ENCODE results near the gene PLSCR4. TPM values are rescaled to one million over a fixed set of nuclear protein-coding genes. Genes with fewer than 3 reads are reported as not detected.
"Not testable (repeated sequence)": the region's sequence is repeated elsewhere in the genome, so short reads cannot be mapped to it uniquely, and the experiment has no call there.

PLSCR4 gene
- polyA plus RNA-seq, 2 donors: 3.3 to 6.1 TPM

GRCh38 chr3:146273721-146274407 lies 23.0 kb upstream of the PLSCR4 start:
- H3K4me1 ChIP-seq (ENCODE audit: control insufficient read depth in 2 of 2, insufficient read depth in 2 of 2, low read length in 1 of 2): no peaks in the 10 kb centered on the region
- no peak overlapping the region for H3K4me3 ChIP-seq (ENCODE audit: low read depth in 1 of 2, low read length in 2 of 2)
- no peaks in the 10 kb centered on the region for H3K27me3 ChIP-seq (ENCODE audit: control insufficient read depth in 1 of 2, insufficient read depth in 2 of 2, low read length in 2 of 2)
- no peaks in the 10 kb centered on the region for H3K36me3 ChIP-seq (ENCODE audit: control insufficient read depth in 2 of 2, insufficient read depth in 2 of 2, low read length in 1 of 2)
- 93 to 96% methylated on average over 6 of the region's 6 CpGs for WGBS, 2 donors
- no peak overlapping the region for H3K27ac ChIP-seq (ENCODE audit: low read depth in 2 of 2, low read length in 1 of 2)
- H3K9me3 ChIP-seq (ENCODE audit: control insufficient read depth in 2 of 2, insufficient read depth in 1 of 2, low read depth in 1 of 2, low read length in 1 of 2): no peaks in the 10 kb centered on the region

GRCh38 chr3:146271180-146271579 lies 20.3 kb upstream of the PLSCR4 start:
- Histone ChIP-seq H3K36me3 (ENCODE audit: control insufficient read depth in 2 of 2, insufficient read depth in 2 of 2, low read length in 1 of 2) (no peaks in the 10 kb centered on the region), H3K4me1 (ENCODE audit: control insufficient read depth in 2 of 2, insufficient read depth in 2 of 2, low read length in 1 of 2) (no peaks in the 10 kb centered on the region), H3K9me3 (ENCODE audit: control insufficient read depth in 2 of 2, insufficient read depth in 1 of 2, low read depth in 1 of 2, low read length in 1 of 2) (no peaks in the 10 kb centered on the region), H3K27ac (ENCODE audit: low read depth in 2 of 2, low read length in 1 of 2) (no peak overlapping the region), H3K4me3 (ENCODE audit: low read depth in 1 of 2, low read length in 2 of 2) (no peak overlapping the region), H3K27me3 (ENCODE audit: control insufficient read depth in 1 of 2, insufficient read depth in 2 of 2, low read length in 2 of 2) (no peaks in the 10 kb centered on the region)

- 85 to 88% methylated on average over 4 of the region's 4 CpGs for WGBS, 2 donors
- no peak overlapping the region for H3K4me3 ChIP-seq (ENCODE audit: low read depth in 1 of 2, low read length in 2 of 2)
- H3K4me1 ChIP-seq (ENCODE audit: control insufficient read depth in 2 of 2, insufficient read depth in 2 of 2, low read length in 1 of 2): no peaks in the 10 kb centered on the region
- H3K9me3 ChIP-seq (ENCODE audit: control insufficient read depth in 2 of 2, insufficient read depth in 1 of 2, low read depth in 1 of 2, low read length in 1 of 2): no peaks in the 10 kb centered on the region
- no peak overlapping the region for H3K27ac ChIP-seq (ENCODE audit: low read depth in 2 of 2, low read length in 1 of 2)
- H3K36me3 ChIP-seq (ENCODE audit: control insufficient read depth in 2 of 2, insufficient read depth in 2 of 2, low read length in 1 of 2): no peaks in the 10 kb centered on the region
- no peaks in the 10 kb centered on the region for H3K27me3 ChIP-seq (ENCODE audit: control insufficient read depth in 1 of 2, insufficient read depth in 2 of 2, low read length in 2 of 2)
Observed at GRCh38 chr3:146269271-146269670, 18.4 kb upstream of the PLSCR4 start.

- H3K36me3 ChIP-seq (ENCODE audit: control insufficient read depth in 2 of 2, insufficient read depth in 2 of 2, low read length in 1 of 2): no peaks in the 10 kb centered on the region
- whole genome bisulfite sequencing, 2 donors: 87% methylated on average over 6 of the region's 6 CpGs
Observed at GRCh38 chr3:146268535-146269219, 17.8 kb upstream of the PLSCR4 start.

GRCh38 chr3:146265720-146266119 lies 14.8 kb upstream of the PLSCR4 start:
- Histone ChIP-seq H3K36me3 (ENCODE audit: control insufficient read depth in 2 of 2, insufficient read depth in 2 of 2, low read length in 1 of 2) (no peaks in the 10 kb centered on the region), H3K4me1 (ENCODE audit: control insufficient read depth in 2 of 2, insufficient read depth in 2 of 2, low read length in 1 of 2) (no peaks in the 10 kb centered on the region), H3K27ac (ENCODE audit: low read depth in 2 of 2, low read length in 1 of 2) (no peak overlapping the region), H3K9me3 (ENCODE audit: control insufficient read depth in 2 of 2, insufficient read depth in 1 of 2, low read depth in 1 of 2, low read length in 1 of 2) (no peaks in the 10 kb centered on the region), H3K4me3 (ENCODE audit: low read depth in 1 of 2, low read length in 2 of 2) (no peak overlapping the region), H3K27me3 (ENCODE audit: control insufficient read depth in 1 of 2, insufficient read depth in 2 of 2, low read length in 2 of 2) (no peaks in the 10 kb centered on the region)
- 76% methylated on average over 1 of the region's 1 CpG for WGBS, 2 donors

More at GRCh38 chr3:146268535-146269219, 17.8 kb upstream of the PLSCR4 start:
- H3K9me3 ChIP-seq (ENCODE audit: control insufficient read depth in 2 of 2, insufficient read depth in 1 of 2, low read depth in 1 of 2, low read length in 1 of 2): no peaks in the 10 kb centered on the region
- H3K27me3 ChIP-seq (ENCODE audit: control insufficient read depth in 1 of 2, insufficient read depth in 2 of 2, low read length in 2 of 2): no peaks in the 10 kb centered on the region
- no peak overlapping the region for H3K4me3 ChIP-seq (ENCODE audit: low read depth in 1 of 2, low read length in 2 of 2)
- H3K4me1 ChIP-seq (ENCODE audit: control insufficient read depth in 2 of 2, insufficient read depth in 2 of 2, low read length in 1 of 2): no peaks in the 10 kb centered on the region
- H3K27ac ChIP-seq (ENCODE audit: low read depth in 2 of 2, low read length in 1 of 2): no peak overlapping the region

GRCh38 chr3:146262371-146263110 lies 11.6 kb upstream of the PLSCR4 start:
- 75 to 78% methylated on average over 2 of the region's 2 CpGs for WGBS, 2 donors
- Histone ChIP-seq H3K9me3 (ENCODE audit: control insufficient read depth in 2 of 2, insufficient read depth in 1 of 2, low read depth in 1 of 2, low read length in 1 of 2) (no peaks in the 10 kb centered on the region), H3K27me3 (ENCODE audit: control insufficient read depth in 1 of 2, insufficient read depth in 2 of 2, low read length in 2 of 2) (no peaks in the 10 kb centered on the region), H3K27ac (ENCODE audit: low read depth in 2 of 2, low read length in 1 of 2) (no peak overlapping the region), H3K4me3 (ENCODE audit: low read depth in 1 of 2, low read length in 2 of 2) (no peak overlapping the region), H3K4me1 (ENCODE audit: control insufficient read depth in 2 of 2, insufficient read depth in 2 of 2, low read length in 1 of 2) (no peaks in the 10 kb centered on the region), H3K36me3 (ENCODE audit: control insufficient read depth in 2 of 2, insufficient read depth in 2 of 2, low read length in 1 of 2) (no peaks in the 10 kb centered on the region)

- Histone ChIP-seq H3K36me3 (ENCODE audit: control insufficient read depth in 2 of 2, insufficient read depth in 2 of 2, low read length in 1 of 2) (no peaks in the 10 kb centered on the region), H3K4me1 (ENCODE audit: control insufficient read depth in 2 of 2, insufficient read depth in 2 of 2, low read length in 1 of 2) (no peaks in the 10 kb centered on the region), H3K27ac (ENCODE audit: low read depth in 2 of 2, low read length in 1 of 2) (no peak overlapping the region), H3K9me3 (ENCODE audit: control insufficient read depth in 2 of 2, insufficient read depth in 1 of 2, low read depth in 1 of 2, low read length in 1 of 2) (no peaks in the 10 kb centered on the region), H3K27me3 (ENCODE audit: control insufficient read depth in 1 of 2, insufficient read depth in 2 of 2, low read length in 2 of 2) (no peaks in the 10 kb centered on the region), H3K4me3 (ENCODE audit: low read depth in 1 of 2, low read length in 2 of 2) (no peak overlapping the region)
- 89 to 92% methylated on average over 5 of the region's 5 CpGs for WGBS, 2 donors
Observed at GRCh38 chr3:146259880-146260589, 9.1 kb upstream of the PLSCR4 start.

- H3K9me3 ChIP-seq (ENCODE audit: control insufficient read depth in 2 of 2, insufficient read depth in 1 of 2, low read depth in 1 of 2, low read length in 1 of 2): no peaks in the 10 kb centered on the region
- whole genome bisulfite sequencing, 2 donors: 66 to 74% methylated on average over 3 of the region's 3 CpGs
- no peaks in the 10 kb centered on the region for H3K36me3 ChIP-seq (ENCODE audit: control insufficient read depth in 2 of 2, insufficient read depth in 2 of 2, low read length in 1 of 2)
- H3K4me1 ChIP-seq (ENCODE audit: control insufficient read depth in 2 of 2, insufficient read depth in 2 of 2, low read length in 1 of 2): no peaks in the 10 kb centered on the region
- no peaks in the 10 kb centered on the region for H3K27me3 ChIP-seq (ENCODE audit: control insufficient read depth in 1 of 2, insufficient read depth in 2 of 2, low read length in 2 of 2)
- no peak overlapping the region for H3K27ac ChIP-seq (ENCODE audit: low read depth in 2 of 2, low read length in 1 of 2)
- H3K4me3 ChIP-seq (ENCODE audit: low read depth in 1 of 2, low read length in 2 of 2): no peak overlapping the region
Observed at GRCh38 chr3:146256851-146257486, 6.1 kb upstream of the PLSCR4 start.

- WGBS, 2 donors: 75 to 76% methylated on average over 10 of the region's 10 CpGs
- H3K4me1 ChIP-seq (ENCODE audit: control insufficient read depth in 2 of 2, insufficient read depth in 2 of 2, low read length in 1 of 2); H3K4me3 ChIP-seq (ENCODE audit: low read depth in 1 of 2, low read length in 2 of 2); H3K27me3 ChIP-seq (ENCODE audit: control insufficient read depth in 1 of 2, insufficient read depth in 2 of 2, low read length in 2 of 2); H3K36me3 ChIP-seq (ENCODE audit: control insufficient read depth in 2 of 2, insufficient read depth in 2 of 2, low read length in 1 of 2); H3K27ac ChIP-seq (ENCODE audit: low read depth in 2 of 2, low read length in 1 of 2); H3K9me3 ChIP-seq (ENCODE audit: control insufficient read depth in 2 of 2, insufficient read depth in 1 of 2, low read depth in 1 of 2, low read length in 1 of 2): not testable (repeated sequence)
Observed at GRCh38 chr3:146252445-146252844, 1.5 kb upstream of the PLSCR4 start.
